GM23248 (cell line): ENCODE data around the gene HSPA12B.

ENCODE experiments used
- EZH2 ChIP-seq: fragments of 200-600 bp; sonication (generic); IDR thresholded peaks from 2 replicates; pipeline ENCODE4 v1.6.1; 2018; ENCODE audit warnings: antibody characterized with exemption, mild to moderate bottlenecking; ENCODE audit not compliant: insufficient read depth, poor library complexity, severe bottlenecking
- EZH2phosphoT487 ChIP-seq: fragments of 200-600 bp; sonication (generic); IDR thresholded peaks from 2 replicates; pipeline ENCODE4 v1.6.1; 2018; ENCODE audit warnings: antibody characterized with exemption, moderate library complexity, mild to moderate bottlenecking, low read depth; ENCODE audit not compliant: insufficient read depth

DNA sequence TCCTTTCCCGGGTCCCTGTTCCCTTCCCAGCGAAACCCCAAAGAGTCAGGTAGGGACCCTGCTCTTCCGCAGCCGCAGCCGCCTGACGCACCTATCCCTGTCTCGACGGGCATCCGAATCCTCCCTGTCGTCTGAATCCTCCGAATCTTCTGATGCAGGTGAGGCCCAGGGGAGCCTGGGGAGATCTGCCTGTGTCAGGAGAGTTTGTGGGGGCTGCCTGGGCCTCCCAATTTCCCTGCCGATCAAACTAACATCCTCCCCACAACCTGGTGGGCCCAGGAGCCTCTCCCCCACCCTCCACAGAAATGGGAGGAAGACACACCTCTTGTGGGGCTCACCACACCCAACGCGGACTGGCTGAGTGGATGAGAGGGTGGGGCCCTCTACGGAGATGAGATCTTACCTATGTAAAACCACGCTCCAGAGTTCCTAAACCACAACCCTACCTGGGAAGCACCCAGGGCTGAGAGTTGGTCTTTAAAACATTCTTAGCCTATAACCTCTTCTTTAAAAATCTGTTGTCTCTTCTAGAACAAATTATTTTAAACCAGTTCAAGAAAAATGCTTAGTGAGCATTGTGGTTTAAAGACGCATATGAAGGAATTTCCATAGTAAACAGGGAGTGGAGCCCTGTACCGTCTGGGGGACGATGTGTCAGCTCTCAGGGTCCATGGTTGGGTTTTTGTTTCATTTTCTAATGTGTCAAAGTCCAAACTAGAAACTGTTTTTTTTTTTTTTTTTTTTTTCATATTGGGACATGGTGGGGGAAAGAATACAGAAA, 65.3 kb downstream of the HSPA12B start:
- TF ChIP-seq EZH2 (no peak), EZH2phosphoT487 (no peak)
